ENCODE measurements around the gene APAF1.

The APAF1 gene

DNA sequence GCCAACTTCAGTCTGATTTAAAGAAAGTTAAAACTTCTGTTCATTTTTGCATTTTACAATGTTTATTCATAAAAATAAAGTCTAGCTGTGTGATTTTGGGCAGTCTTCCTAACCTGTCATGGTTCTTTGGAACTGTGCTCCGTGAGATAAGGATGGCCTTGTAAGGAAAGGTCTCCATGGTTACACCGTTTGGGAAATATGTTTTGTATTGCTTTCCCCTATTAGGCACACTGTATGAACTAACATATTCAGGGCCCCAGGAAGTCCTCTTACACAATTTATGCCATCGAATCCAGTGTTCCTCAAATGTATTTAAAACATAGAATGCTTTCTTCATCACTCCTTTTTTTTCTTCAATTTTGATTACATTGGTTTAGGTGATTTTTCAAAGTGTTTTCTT lies 54.5 kb downstream of the APAF1 start:
- TF ChIP-seq, protein P1, sequence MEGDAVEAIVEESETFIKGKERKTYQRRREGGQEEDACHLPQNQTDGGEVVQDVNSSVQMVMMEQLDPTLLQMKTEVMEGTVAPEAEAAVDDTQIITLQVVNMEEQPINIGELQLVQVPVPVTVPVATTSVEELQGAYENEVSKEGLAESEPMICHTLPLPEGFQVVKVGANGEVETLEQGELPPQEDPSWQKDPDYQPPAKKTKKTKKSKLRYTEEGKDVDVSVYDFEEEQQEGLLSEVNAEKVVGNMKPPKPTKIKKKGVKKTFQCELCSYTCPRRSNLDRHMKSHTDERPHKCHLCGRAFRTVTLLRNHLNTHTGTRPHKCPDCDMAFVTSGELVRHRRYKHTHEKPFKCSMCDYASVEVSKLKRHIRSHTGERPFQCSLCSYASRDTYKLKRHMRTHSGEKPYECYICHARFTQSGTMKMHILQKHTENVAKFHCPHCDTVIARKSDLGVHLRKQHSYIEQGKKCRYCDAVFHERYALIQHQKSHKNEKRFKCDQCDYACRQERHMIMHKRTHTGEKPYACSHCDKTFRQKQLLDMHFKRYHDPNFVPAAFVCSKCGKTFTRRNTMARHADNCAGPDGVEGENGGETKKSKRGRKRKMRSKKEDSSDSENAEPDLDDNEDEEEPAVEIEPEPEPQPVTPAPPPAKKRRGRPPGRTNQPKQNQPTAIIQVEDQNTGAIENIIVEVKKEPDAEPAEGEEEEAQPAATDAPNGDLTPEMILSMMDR (conservative IDR thresholded peaks at IDR 0.05; ENCODE audit: control insufficient read depth, insufficient read depth, low read depth, low read length), result no peak
- peak; percentile 5 for DNase-seq (ENCODE audit: low read depth)

DNA sequence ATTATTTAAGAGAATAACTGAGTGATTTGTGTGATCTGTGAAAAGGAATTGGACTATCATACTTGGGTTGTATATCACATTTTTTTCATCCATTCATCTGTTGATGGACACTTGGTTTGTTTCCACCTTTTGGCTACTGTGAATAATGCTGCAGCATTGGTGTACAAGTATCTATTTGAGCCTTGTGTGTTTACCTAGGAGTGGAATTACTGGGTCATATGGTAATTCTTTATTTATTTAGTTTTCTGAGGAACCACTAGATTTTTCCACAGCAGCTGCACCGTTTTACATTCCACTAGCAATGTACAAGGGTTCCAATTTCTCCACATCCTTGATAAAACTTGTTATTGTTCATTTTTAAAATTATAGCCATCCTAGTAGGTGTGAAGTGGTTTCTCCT lies 56.1 kb downstream of the APAF1 start:
- no peak for DNase-seq (ENCODE audit: low read depth)
- TF ChIP-seq, protein P1 (conservative IDR thresholded peaks at IDR 0.05; ENCODE audit: control insufficient read depth, insufficient read depth, low read depth, low read length), result no peak
- no peak overlapping the region for H3K4me3 ChIP-seq (ENCODE audit: control insufficient read depth, low read depth, low read length)

More for the DNA sequence above, 54.5 kb downstream of the APAF1 start:
- no peak overlapping the region for H3K4me3 ChIP-seq (ENCODE audit: control insufficient read depth, low read depth, low read length)

DNA sequence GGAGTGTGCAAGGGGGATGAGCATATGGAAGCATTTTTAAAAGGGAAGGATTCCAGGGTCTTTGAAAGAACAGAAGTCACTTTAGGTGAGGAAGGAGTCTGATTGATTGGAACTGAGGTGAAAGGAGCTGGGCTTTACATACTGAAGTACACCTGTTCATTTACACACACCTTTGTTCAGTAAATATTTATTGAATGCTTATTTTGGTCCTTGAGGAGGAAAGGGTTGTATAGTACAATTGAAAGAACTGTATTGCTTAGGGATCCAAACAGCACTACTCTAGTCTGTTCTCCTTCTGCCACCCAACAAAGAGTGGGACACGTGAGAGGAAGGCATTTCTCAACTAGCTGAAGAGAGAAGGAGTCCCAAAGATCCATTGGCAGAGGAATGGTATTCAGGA lies 63.9 kb downstream of the APAF1 start:
- TF ChIP-seq, protein P1 (conservative IDR thresholded peaks at IDR 0.05; ENCODE audit: control insufficient read depth, insufficient read depth, low read depth, low read length), result no peak
- H3K4me3 ChIP-seq (ENCODE audit: control insufficient read depth, low read depth, low read length), result no peak overlapping the region

DNA sequence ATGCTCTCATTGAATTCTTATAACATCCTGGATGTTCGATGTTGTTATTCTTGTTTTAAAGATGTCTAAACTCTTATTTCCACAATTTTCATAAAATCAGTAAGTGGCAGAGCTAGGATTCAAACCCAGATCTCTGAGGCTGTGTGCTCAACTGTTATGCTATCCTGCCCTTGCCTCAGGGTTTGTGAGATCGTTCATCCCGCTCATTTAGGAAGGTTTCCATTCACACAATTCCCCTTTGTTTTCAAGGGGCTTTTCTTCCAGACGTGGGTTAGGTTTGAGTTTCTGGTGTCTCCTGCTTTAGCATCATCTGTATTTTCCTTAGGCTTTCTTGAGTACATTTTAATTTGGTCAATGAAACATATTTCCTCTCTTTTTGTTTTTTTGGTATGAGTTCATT lies 69.3 kb downstream of the APAF1 start:
- TF ChIP-seq, protein P1 (conservative IDR thresholded peaks at IDR 0.05; ENCODE audit: control insufficient read depth, insufficient read depth, low read depth, low read length), result no peak
- no peak overlapping the region for H3K4me3 ChIP-seq (ENCODE audit: control insufficient read depth, low read depth, low read length)
- no peak for DNase-seq (ENCODE audit: low read depth)

More for the DNA sequence above, 63.9 kb downstream of the APAF1 start:
- no peak for DNase-seq (ENCODE audit: low read depth)

DNA sequence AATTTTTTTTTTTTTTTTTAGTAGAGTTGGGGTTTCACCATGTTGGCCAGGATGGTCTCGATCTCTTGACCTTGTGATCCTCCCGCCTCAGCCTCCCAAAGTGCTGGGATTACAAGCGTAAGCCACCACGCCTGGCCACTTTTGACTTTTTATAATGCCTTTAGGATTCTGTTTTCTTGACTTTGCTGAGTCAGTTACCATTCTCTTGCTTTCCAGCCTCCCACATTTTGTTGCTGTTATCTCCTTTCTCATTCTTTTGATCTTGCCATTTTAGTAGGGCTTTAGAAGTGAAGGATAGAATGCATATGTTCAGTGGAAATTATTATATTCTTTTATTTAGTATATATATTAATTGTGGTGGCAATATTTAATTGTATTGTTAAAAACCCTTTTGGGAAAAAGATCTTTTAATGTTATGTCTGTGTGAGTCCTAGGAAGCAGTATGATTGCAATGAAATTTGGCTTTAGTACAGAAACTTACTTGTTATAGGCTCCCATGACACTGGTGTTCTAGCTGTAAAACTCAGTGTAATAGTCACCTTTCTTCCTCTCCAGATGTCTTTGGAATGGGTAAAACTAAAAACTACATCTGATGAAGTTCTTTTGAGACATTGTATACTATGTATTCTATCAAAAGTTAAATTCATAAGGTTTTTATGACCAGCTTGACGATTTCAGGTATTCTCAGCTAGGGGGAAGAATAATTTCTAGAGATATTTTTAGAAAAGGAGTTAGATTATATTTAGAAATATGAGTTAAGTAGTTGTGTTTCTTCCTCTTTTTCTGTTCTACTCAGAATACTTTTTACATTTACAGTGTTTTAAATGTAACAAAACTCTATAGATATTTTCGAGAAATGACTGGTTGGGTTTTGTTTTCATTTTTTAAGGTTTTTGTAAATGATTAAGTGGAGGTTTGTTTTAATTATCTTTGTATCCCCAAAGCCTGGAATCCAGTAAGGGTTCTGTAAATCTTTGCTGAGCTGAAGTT lies 74.7 kb downstream of the APAF1 start:
- H3K4me3 ChIP-seq (ENCODE audit: control insufficient read depth, low read depth, low read length), result no peak overlapping the region
- TF ChIP-seq, protein P1 (conservative IDR thresholded peaks at IDR 0.05; ENCODE audit: control insufficient read depth, insufficient read depth, low read depth, low read length), result no peak
- DNase-seq (ENCODE audit: low read depth), result no peak

DNA sequence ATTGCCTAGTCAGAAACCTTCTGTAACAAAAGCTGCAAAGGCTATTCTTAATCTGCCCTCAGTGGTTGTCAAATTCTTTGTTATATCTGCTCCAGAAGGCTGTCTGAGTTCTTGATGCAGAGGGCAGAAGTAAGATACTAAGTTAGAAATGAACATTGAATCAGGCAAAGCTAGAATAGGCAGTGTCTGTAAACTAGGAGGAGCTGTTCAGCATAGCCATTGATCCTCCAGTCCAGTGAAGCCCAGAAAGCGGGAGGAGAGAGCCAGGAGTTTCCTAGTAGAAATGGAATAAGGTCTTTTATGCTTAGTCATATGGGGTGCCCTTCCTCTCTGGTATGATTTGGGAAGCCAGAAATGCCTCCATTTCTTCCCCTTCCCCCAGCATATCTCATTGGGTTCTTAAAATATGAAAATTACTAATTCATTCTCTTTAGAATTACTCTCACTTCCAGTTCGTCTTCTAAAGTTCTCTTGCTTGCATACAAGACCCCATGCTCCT lies 76.2 kb downstream of the APAF1 start:
- H3K4me3 ChIP-seq (ENCODE audit: control insufficient read depth, low read depth, low read length), result no peak overlapping the region
- DNase-seq (ENCODE audit: low read depth), result no peak
- TF ChIP-seq, protein P1 (conservative IDR thresholded peaks at IDR 0.05; ENCODE audit: control insufficient read depth, insufficient read depth, low read depth, low read length), result no peak
